Measurements from ENCODE around the gene RPL29.

GRCh38 chr3:51983578-51984268 is 12.0 kb downstream of the RPL29 start:
- TF ChIP-seq POLR2A (IDR thresholded peaks at IDR 0.05; ENCODE audit: control extremely low read depth in 1 of 2, low read depth in 2 of 2, low read length in 2 of 2) (no peak), CTCF (IDR thresholded peaks at IDR 0.05; ENCODE audit: control extremely low read depth in 1 of 3, insufficient read depth in 1 of 3, low read depth in 1 of 3, low read length in 3 of 3) (no peak)
